Measurements from ENCODE around the gene AFAP1L2.
"Not testable (repeated sequence)": the region's sequence is repeated elsewhere in the genome, so short reads cannot be mapped to it uniquely, and the experiment has no call there.

Gene AFAP1L2

GRCh38 chr10:114359041-114359952 is 45.0 kb downstream of the AFAP1L2 start:
- DNase-seq (ENCODE audit: low spot score) = no peak

GRCh38 chr10:114357515-114357996 is 46.7 kb downstream of the AFAP1L2 start:
- DNase-seq (ENCODE audit: low spot score) = no peak

- DNase-seq (ENCODE audit: low spot score) = no peak
Observed at GRCh38 chr10:114356751-114357514, 47.4 kb downstream of the AFAP1L2 start.

GRCh38 chr10:114356126-114356525 is 48.2 kb downstream of the AFAP1L2 start:
- DNase-seq (ENCODE audit: low spot score) = no peak

- no peak for DNase-seq (ENCODE audit: low spot score)
Observed at GRCh38 chr10:114353383-114353782, 50.9 kb downstream of the AFAP1L2 start.

GRCh38 chr10:114352653-114353298 is 51.5 kb downstream of the AFAP1L2 start:
- no peak for DNase-seq (ENCODE audit: low spot score)

GRCh38 chr10:114350751-114351150 is 53.6 kb downstream of the AFAP1L2 start:
- DNase-seq (ENCODE audit: low spot score) = no peak

GRCh38 chr10:114349522-114350215 is 54.6 kb downstream of the AFAP1L2 start:
- DNase-seq (ENCODE audit: low spot score) = no peak

- not testable (repeated sequence) for DNase-seq (ENCODE audit: low spot score)
Observed at GRCh38 chr10:114349071-114349470, 55.2 kb downstream of the AFAP1L2 start.

GRCh38 chr10:114347791-114348190 is 56.5 kb downstream of the AFAP1L2 start:
- no peak for DNase-seq (ENCODE audit: low spot score)

- no peak for DNase-seq (ENCODE audit: low spot score)
Observed at GRCh38 chr10:114347241-114347640, 57.1 kb downstream of the AFAP1L2 start.

GRCh38 chr10:114346176-114347031 is 57.9 kb downstream of the AFAP1L2 start:
- DNase-seq (ENCODE audit: low spot score) = no peak

- no peak for DNase-seq (ENCODE audit: low spot score)
Observed at GRCh38 chr10:114345701-114346100, 58.6 kb downstream of the AFAP1L2 start.

- DNase-seq (ENCODE audit: low spot score) = no peak
Observed at GRCh38 chr10:114343623-114344505, 60.4 kb downstream of the AFAP1L2 start.

- no peak for DNase-seq (ENCODE audit: low spot score)
Observed at GRCh38 chr10:114342976-114343375, 61.3 kb downstream of the AFAP1L2 start.

GRCh38 chr10:114340816-114341215 is 63.5 kb downstream of the AFAP1L2 start:
- no peak for DNase-seq (ENCODE audit: low spot score)

GRCh38 chr10:114337510-114338462 is 66.5 kb downstream of the AFAP1L2 start:
- DNase-seq (ENCODE audit: low spot score) = no peak

- no peak for DNase-seq (ENCODE audit: low spot score)
Observed at GRCh38 chr10:114336823-114337509, 67.3 kb downstream of the AFAP1L2 start.

All from D341Med (cell line).